ENCODE data around the gene CDC42BPG.

CDC42BPG gene

DNA sequence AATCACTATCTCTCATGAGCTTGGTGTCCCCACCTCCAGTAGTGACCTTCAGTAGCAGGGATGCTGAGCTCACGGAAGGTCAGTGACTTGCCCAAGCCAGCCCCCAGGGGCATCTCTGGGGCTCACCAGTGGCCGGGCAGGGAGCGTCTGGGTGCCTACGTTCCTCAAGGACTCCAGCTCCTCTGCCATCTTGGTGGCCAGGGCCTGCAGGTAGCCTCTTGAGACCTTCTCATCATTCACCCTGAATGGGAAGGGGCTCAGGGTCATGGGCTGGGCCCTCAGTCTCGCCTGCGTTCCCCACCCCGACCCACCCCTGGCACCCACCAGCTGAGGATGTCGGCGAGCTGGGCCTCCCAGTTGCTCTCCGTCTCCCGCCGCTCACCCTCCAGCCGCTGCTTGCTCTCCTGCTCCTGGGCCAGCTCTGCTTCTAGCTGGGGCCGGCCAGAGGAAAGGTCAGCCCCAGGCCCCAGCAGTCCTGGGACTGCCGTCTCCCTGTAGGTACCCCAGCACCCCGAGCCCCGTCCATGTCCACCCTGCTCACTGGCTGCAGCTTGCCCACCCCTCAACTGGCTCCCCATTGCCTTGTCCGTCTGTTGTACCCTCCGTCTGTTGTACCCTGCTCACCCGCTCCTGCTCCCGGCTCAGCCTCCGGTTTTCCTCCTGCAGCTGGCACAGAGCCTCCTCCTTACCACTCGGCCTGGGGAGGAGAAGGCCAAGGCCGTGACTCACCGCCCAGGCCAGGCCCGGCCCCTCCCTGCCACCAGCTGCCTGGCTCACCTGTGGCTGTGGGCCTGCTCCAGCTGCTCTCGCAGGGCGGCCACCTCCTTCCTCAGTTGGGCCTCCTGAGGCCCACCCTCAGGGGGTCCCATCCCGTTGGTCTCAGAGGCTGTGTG is 9.5 kb downstream of the CDC42BPG start:
- Histone ChIP-seq H3K9me3 (ENCODE audit: insufficient read depth, low read depth, low read length) (no peaks in the 10 kb centered on the region), H3K4me3 (ENCODE audit: low read length) (no peak overlapping the region), H3K36me3 (ENCODE audit: insufficient read depth, low read depth, low read length) (peaks cover 27% of the 10 kb centered on the region), H3K4me1 (ENCODE audit: insufficient read depth, low read length) (no peaks in the 10 kb centered on the region), H3K27ac (ENCODE audit: low read length) (no peak overlapping the region), H3K27me3 (ENCODE audit: insufficient read depth, low read length) (no peaks in the 10 kb centered on the region), H3K9ac (ENCODE audit: low read depth, low read length) (no peak overlapping the region)

DNA sequence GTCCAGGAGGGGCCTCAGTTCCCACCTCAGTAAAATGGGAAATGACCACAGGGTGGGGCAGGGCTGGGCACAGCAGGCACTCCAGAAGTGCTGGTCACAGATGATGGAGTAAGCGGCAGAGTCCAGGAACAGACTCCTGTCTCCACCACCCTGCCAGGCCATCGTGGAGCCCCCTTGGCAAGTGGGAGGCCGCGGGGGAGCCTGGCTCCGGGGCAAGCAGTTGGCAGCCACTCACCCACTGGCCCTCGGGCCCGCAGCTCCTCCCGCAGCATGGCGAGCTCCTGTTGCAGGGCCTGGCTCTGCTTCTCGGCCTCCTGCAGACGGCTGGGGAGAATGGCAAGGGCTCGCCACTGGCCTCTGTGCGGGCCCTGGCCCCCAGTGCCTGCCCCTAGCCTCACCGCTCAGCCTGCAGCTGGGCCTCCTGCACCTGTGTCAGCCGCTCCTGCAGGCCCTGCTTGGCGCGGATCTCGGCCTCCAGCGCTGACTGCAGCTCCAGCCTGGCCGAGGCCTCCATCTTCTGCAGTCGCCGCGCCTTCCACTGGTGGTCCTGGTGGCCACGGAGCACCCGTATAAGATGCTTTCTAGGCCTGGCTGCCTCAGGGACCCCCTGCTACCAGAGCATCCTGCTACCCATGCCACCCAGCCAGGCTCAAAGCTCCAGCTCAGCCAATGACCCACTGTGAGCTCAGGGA is 10.3 kb downstream of the CDC42BPG start:
- H3K9me3 ChIP-seq (ENCODE audit: insufficient read depth, low read depth, low read length): no peaks in the 10 kb centered on the region
- H3K4me3 ChIP-seq (ENCODE audit: low read length): no peak overlapping the region
- no peaks in the 10 kb centered on the region for H3K27me3 ChIP-seq (ENCODE audit: insufficient read depth, low read length)
- H3K27ac ChIP-seq (ENCODE audit: low read length): no peak overlapping the region
- H3K4me1 ChIP-seq (ENCODE audit: insufficient read depth, low read length): no peaks in the 10 kb centered on the region
- H3K9ac ChIP-seq (ENCODE audit: low read depth, low read length): no peak overlapping the region
- H3K36me3 ChIP-seq (ENCODE audit: insufficient read depth, low read depth, low read length): peaks cover 21% of the 10 kb centered on the region

DNA sequence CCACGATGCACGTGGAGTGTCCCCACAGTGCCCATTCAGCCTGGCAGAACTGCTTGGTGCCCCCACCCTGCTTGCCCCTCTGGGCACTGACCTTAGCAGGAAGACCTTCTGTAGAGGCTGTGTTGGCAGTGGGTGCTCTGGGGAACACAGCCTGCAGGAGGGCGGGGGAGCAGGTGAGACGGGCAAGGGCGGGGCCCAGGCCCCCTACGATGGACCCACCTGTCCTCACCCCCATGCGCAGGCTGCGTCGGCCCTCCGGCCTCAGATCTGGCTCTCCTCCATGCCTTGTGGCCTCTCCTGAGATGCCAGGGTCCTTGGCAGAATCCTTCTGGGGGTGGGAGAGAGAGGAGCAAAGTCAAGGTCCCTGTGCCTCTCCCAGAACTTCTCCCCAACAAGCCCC is 10.9 kb downstream of the CDC42BPG start:
- no peak overlapping the region for H3K4me3 ChIP-seq (ENCODE audit: low read length)
- H3K4me1 ChIP-seq (ENCODE audit: insufficient read depth, low read length): no peaks in the 10 kb centered on the region
- no peaks in the 10 kb centered on the region for H3K9me3 ChIP-seq (ENCODE audit: insufficient read depth, low read depth, low read length)
- H3K36me3 ChIP-seq (ENCODE audit: insufficient read depth, low read depth, low read length): peaks cover 16% of the 10 kb centered on the region
- no peak overlapping the region for H3K9ac ChIP-seq (ENCODE audit: low read depth, low read length)
- H3K27me3 ChIP-seq (ENCODE audit: insufficient read depth, low read length): no peaks in the 10 kb centered on the region
- H3K27ac ChIP-seq (ENCODE audit: low read length): no peak overlapping the region

DNA sequence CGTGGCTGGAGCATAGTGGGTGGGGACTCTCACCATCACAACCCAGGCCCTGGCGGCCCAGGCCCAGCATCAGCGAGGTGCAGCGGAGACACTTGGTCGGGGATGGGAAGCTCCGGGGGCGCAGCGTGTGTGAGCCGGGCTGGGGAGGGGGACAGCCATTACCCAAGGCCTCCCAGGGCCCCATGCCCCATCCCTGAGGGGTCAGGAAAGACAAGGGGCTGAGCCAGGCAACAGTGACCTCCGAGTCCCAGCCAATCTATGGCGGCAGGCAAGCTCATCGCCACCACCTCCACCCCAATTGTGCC is 11.3 kb downstream of the CDC42BPG start:
- no peak overlapping the region for H3K27ac ChIP-seq (ENCODE audit: low read length)

DNA sequence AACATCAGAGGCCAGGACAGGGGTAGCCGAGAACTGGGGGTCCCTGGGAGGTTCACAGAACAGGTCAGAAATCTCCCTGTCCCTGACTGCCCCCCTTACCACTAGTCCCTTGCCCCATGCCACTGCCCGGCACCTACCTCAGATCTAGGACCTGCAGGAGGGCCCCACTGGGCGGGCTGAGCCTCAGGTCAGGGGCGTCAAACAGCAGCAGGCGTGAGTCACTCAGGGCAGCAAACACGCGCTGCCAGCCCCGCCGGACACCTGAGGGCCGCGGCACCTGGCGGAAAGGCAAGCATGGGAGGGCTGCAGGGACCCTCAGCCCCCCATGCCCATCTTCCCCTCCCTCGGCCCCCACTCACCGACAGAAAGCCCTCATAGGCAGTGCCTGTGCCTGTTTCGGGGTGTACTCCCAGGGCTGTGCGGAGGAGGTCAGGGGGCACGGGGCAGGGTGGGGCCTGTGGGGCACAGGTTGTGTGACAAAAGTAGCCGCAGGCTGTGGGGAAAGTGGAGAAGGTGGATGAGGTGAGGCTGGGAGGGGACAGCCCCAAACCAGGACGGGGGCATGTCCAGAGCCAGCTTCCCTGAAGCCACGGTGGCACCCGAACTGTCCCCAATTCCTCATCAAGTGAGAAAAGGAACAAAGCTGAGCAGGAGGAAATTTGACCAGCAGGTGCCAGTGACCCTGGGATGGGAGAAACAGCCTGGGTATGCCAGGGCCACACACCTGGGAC is 11.8 kb downstream of the CDC42BPG start:
- Histone ChIP-seq H3K4me1 (ENCODE audit: insufficient read depth, low read length) (no peaks in the 10 kb centered on the region), H3K9me3 (ENCODE audit: insufficient read depth, low read depth, low read length) (no peaks in the 10 kb centered on the region), H3K9ac (ENCODE audit: low read depth, low read length) (no peak overlapping the region), H3K27me3 (ENCODE audit: insufficient read depth, low read length) (no peaks in the 10 kb centered on the region), H3K4me3 (ENCODE audit: low read length) (no peak overlapping the region), H3K36me3 (ENCODE audit: insufficient read depth, low read depth, low read length) (peaks cover 16% of the 10 kb centered on the region), H3K27ac (ENCODE audit: low read length) (no peak overlapping the region)

More for the DNA sequence above, 11.3 kb downstream of the CDC42BPG start:
- Histone ChIP-seq H3K36me3 (ENCODE audit: insufficient read depth, low read depth, low read length) (peaks cover 16% of the 10 kb centered on the region), H3K9ac (ENCODE audit: low read depth, low read length) (no peak overlapping the region), H3K4me1 (ENCODE audit: insufficient read depth, low read length) (no peaks in the 10 kb centered on the region), H3K27me3 (ENCODE audit: insufficient read depth, low read length) (no peaks in the 10 kb centered on the region), H3K9me3 (ENCODE audit: insufficient read depth, low read depth, low read length) (no peaks in the 10 kb centered on the region), H3K4me3 (ENCODE audit: low read length) (no peak overlapping the region)

DNA sequence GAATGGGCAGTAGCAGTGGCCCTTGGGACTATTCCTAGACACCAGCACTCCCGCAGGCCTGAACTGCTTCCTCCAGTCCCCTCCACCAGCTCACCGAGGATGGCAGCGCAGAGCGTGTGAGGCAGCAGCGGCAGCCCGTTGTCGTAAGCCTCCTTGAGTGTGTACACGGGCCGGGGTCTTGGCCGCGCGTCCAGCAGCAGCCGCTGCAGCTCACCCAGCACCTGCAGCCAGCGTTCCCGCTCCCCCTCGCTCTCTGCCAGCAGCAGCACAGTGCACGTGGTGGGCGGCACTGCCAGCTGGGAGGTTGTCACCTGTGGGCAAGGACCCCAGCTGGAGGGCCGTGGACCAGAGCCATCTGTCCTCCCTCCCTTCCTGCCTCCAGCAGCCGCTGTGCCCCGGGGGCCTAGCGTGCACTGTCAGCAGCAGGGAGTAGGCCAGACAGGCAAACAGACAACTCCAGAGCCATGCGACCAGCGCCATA is 13.0 kb downstream of the CDC42BPG start:
- Histone ChIP-seq H3K27ac (ENCODE audit: low read length) (no peak overlapping the region), H3K4me3 (ENCODE audit: low read length) (no peak overlapping the region), H3K27me3 (ENCODE audit: insufficient read depth, low read length) (no peaks in the 10 kb centered on the region), H3K9ac (ENCODE audit: low read depth, low read length) (no peak overlapping the region), H3K4me1 (ENCODE audit: insufficient read depth, low read length) (no peaks in the 10 kb centered on the region), H3K9me3 (ENCODE audit: insufficient read depth, low read depth, low read length) (no peaks in the 10 kb centered on the region), H3K36me3 (ENCODE audit: insufficient read depth, low read depth, low read length) (peaks cover 16% of the 10 kb centered on the region)

DNA sequence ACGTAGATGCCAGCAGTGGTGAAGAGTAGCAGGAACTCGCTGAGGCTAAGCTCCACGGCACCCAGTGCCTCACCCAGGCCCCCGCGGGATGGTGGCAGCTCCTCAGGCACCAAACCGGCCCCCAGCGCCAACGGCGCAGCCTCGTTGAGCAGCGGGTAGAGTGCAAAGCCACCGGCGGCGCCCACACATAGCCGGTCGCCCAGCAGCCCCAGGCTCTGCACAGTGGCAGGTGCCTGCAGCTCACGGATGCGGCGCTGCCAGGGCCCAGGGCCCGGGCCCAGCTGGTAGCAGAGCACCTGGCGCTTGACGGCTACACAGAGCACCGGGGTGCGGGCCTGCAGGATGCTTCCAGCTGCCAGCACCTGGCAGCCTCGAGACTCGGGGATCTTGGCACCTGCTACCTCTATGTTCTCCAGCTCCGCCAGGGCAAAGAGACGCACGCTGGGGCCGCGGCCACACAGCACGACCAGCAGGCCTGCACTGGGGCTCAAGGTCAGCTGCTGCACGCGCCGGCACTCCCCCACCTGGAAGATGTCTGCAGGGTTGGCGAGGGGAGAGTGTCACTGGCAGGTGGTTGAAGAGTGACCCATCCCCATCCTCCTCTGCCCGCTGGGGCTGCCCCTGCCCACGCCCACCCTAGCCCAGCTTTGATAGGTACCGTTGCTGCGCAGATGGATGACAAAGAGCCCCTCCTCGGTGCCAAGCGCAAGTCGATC is 14.8 kb downstream of the CDC42BPG start:
- Histone ChIP-seq H3K27ac (ENCODE audit: low read length) (no peak overlapping the region), H3K4me3 (ENCODE audit: low read length) (no peak overlapping the region), H3K27me3 (ENCODE audit: insufficient read depth, low read length) (no peaks in the 10 kb centered on the region), H3K9me3 (ENCODE audit: insufficient read depth, low read depth, low read length) (no peaks in the 10 kb centered on the region), H3K4me1 (ENCODE audit: insufficient read depth, low read length) (no peaks in the 10 kb centered on the region), H3K36me3 (ENCODE audit: insufficient read depth, low read depth, low read length) (peaks cover 16% of the 10 kb centered on the region), H3K9ac (ENCODE audit: low read depth, low read length) (no peak overlapping the region)

DNA sequence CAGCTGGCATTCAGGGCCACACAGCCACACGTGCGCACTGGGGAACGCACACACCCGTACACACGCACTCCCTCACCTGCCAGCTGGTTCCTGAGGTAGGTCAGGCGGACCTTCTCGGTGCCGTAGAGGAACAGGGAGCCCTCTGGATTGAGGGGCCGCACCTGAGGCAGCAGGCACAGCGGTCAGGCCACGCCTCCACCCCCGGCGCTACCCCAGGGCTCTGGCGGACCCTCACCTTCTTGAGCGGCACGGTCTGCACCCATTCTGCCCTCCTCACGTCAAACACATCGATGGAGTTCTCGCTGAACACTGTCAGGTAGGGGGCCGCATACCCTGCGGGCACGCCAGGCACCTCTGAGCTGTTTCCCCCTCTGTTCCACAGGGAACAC is 17.0 kb downstream of the CDC42BPG start:
- Histone ChIP-seq H3K36me3 (ENCODE audit: insufficient read depth, low read depth, low read length) (peaks cover 8% of the 10 kb centered on the region; the same call in 1 of the 2 replicates), H3K9ac (ENCODE audit: low read depth, low read length) (no peak overlapping the region), H3K27me3 (ENCODE audit: insufficient read depth, low read length) (no peaks in the 10 kb centered on the region), H3K4me1 (ENCODE audit: insufficient read depth, low read length) (no peaks in the 10 kb centered on the region), H3K27ac (ENCODE audit: low read length) (no peak overlapping the region), H3K4me3 (ENCODE audit: low read length) (no peak overlapping the region), H3K9me3 (ENCODE audit: insufficient read depth, low read depth, low read length) (no peaks in the 10 kb centered on the region)

DNA sequence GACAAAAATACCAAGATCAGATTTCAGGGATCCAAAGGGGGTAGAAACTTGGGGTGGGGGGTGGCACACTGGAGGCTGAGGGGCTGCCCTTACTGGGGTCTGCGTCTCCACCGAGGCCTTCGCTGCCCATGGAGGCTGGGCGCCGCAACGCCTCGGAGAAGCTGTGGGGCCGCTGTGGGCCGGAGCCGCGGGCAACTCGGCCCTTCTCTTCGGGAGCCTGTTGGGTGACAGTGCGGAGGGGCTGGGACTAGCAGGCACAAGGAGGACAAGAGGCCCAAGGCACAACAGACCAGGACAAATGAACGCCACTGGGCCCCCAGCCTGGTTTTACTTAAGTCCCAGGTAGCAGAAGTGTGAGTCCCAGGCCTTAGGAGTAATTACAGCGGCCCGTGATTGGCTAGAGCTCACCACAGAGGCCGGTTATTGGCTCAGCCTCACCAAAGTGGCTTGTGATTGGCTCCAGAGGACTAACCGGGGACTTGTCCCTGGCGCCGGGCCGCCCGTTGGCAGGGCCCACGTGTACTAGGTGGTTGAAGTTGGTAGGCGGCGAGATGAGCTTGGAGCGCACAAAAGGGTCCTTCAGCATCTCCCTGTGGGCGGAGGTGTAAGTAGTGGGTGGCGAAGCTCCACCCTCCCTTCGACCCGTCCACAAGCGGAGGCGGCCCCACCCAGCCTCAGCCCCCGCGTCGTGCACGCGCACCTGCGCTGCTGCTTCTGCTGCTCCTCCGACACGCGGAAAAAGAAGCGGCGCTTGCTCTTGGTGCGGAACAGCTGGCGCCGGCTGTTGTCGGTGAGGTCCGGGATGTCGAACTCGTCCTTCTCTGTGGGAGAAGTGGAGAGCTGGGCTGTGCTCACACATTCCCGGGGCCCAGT is 17.6 kb downstream of the CDC42BPG start:
- Histone ChIP-seq H3K27me3 (ENCODE audit: insufficient read depth, low read length) (no peaks in the 10 kb centered on the region), H3K4me3 (ENCODE audit: low read length) (no peak overlapping the region), H3K27ac (ENCODE audit: low read length) (no peak overlapping the region), H3K36me3 (ENCODE audit: insufficient read depth, low read depth, low read length) (peaks cover 8% of the 10 kb centered on the region; the same call in 1 of the 2 replicates), H3K9me3 (ENCODE audit: insufficient read depth, low read depth, low read length) (no peaks in the 10 kb centered on the region), H3K4me1 (ENCODE audit: insufficient read depth, low read length) (no peaks in the 10 kb centered on the region), H3K9ac (ENCODE audit: low read depth, low read length) (no peak overlapping the region)

DNA sequence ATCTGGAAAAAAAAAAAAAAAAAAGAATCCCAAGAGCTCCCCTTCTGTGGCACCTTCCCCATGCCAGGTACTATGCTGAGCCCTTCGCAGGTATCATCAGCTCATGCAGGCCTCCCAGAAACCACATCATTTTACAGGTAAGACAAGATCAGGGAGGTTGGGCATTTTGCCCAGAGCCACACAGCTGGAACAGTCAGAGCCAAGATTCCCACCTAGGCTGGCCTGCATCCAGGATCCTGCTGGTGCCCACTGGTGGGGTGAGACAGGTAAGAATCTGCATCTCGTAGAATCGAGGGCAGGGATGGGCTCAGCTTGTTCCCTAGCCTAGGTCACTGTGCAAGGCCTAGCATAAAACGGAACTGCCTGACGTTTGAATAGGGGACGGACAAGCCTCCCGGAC is 18.4 kb downstream of the CDC42BPG start:
- Histone ChIP-seq H3K27ac (ENCODE audit: low read length) (no peak overlapping the region), H3K4me1 (ENCODE audit: insufficient read depth, low read length) (no peaks in the 10 kb centered on the region), H3K4me3 (ENCODE audit: low read length) (no peak overlapping the region), H3K27me3 (ENCODE audit: insufficient read depth, low read length) (no peaks in the 10 kb centered on the region), H3K9me3 (ENCODE audit: insufficient read depth, low read depth, low read length) (no peaks in the 10 kb centered on the region), H3K9ac (ENCODE audit: low read depth, low read length) (no peak overlapping the region), H3K36me3 (ENCODE audit: insufficient read depth, low read depth, low read length) (peaks cover 8% of the 10 kb centered on the region; the same call in 1 of the 2 replicates)

Measured in iPS-20b (cell line).